ENCODE measurements around the gene POLE. TPM values are rescaled to one million over a fixed set of nuclear protein-coding genes. Genes with fewer than 3 reads are reported as not detected.

The POLE gene
- polyA plus RNA-seq, 6 donors from 2014 or later = 1.7 to 8.2 (median 2.6) TPM; not detected in 1

DNA sequence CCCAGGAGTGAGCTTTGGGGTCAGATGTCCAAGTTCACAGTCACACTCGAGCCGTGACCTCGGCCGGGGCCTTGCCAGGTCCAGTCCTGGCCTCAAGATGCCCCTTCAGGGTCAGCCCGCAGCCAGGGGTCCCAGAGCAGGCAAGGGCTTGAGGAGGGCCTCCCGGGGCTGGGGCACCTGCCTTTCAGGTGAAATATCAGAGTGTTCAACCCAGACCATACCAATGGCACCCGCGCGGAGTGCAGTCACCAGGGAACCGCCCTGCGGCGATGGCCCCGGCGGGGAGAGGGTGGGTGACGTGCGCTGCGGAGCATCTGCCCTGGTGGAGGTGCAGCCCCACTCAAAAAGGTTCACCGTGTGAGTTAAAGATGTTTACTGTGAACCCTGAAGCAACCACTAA is 93.6 kb downstream of the POLE start:
- no peak for ATAC-seq (ENCODE audit: low read depth in 2 of 2)
- no peak overlapping the region for H3K27ac Mint-ChIP-seq
- no peaks in the 10 kb centered on the region for H3K36me3 Mint-ChIP-seq
- peaks cover 13 to 26% (median 17%) of the 10 kb centered on the region in 3 donors for H3K27me3 Mint-ChIP-seq
- H3K4me1 Mint-ChIP-seq = peaks cover 8 to 17% (median 12%) of the 10 kb centered on the region in 3 donors
- H3K4me3 Mint-ChIP-seq = peak overlapping the region in 1 of 8 donors; percentile 2
- no peak for DNase-seq
- peaks cover 0 to 11% (median 0%) of the 10 kb centered on the region in 7 donors for H3K9me3 Mint-ChIP-seq

DNA sequence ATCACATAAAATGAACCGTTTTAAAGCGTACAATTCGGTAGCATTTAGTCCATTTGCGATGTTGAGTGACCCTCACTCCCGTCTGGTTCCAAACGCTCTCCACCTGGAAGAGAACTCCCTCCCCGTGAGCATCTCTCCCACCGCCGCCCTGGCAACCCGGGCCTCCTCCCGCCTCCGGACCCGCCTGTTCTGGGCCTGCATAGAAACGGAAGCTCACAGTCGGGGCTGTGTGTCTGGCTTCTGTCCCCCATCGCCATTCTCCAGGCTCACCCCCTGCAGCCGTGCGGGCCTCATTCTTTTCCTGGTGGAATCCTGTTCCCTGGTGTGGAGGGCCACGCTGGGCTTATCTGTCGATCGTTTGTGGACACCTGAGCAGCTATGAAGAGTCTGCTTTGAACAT is 94.1 kb downstream of the POLE start:
- Mint-ChIP-seq H3K27me3 (peaks cover 13 to 25% (median 17%) of the 10 kb centered on the region in 3 donors), H3K36me3 (no peaks in the 10 kb centered on the region), H3K9me3 (peaks cover 0 to 11% (median 0%) of the 10 kb centered on the region in 7 donors), H3K27ac (peak overlapping the region in 1 of 6 donors; percentile 55), H3K4me3 (no peak overlapping the region), H3K4me1 (peaks cover 7 to 15% (median 11%) of the 10 kb centered on the region in 3 donors)
- ATAC-seq (ENCODE audit: low read depth in 2 of 2) (no peak), DNase-seq (no peak)

DNA sequence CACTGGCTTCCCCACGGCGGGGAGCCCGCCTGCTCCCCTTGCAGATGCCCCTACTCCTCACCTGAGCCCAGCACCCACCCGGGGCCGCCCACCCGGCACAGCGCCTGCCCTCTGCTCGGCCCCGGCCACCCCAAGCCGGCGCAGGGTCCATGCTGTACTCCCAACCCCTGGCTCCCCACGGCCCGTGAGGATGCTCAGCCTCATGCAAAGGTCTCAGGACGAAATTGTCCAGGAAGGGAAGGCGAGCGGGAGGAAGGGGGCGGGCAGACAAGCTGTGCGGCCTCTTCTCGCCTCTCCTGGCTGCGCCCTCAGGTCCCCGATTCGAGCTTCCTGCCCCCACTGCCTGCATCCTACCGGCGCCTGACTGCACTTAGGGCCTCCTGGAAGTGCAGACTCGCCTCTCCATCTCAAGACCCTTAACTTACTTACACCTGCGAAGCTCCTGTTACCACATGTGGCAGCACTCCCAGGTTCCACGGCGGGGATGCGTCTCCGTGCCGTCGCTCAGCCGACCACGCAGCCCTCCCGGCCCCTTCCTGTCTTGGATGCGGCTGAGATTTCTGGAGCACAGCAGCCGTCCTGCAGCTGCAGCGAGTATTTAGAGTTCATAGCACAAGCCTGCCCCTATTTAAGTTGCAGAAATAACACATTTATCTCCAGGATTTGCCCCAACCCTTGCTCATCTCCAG is 94.7 kb downstream of the POLE start:
- H3K36me3 Mint-ChIP-seq = no peaks in the 10 kb centered on the region
- H3K4me3 Mint-ChIP-seq = no peak overlapping the region
- no peak for ATAC-seq (ENCODE audit: low read depth in 2 of 2)
- peaks cover 9 to 22% (median 11%) of the 10 kb centered on the region in 3 donors for H3K27me3 Mint-ChIP-seq
- H3K4me1 Mint-ChIP-seq = peaks cover 4 to 10% (median 5%) of the 10 kb centered on the region in 3 donors
- DNase-seq = no peak
- H3K9me3 Mint-ChIP-seq = peaks cover 0 to 6% (median 0%) of the 10 kb centered on the region in 7 donors
- peak overlapping the region in 1 of 6 donors; percentile 55 for H3K27ac Mint-ChIP-seq

DNA sequence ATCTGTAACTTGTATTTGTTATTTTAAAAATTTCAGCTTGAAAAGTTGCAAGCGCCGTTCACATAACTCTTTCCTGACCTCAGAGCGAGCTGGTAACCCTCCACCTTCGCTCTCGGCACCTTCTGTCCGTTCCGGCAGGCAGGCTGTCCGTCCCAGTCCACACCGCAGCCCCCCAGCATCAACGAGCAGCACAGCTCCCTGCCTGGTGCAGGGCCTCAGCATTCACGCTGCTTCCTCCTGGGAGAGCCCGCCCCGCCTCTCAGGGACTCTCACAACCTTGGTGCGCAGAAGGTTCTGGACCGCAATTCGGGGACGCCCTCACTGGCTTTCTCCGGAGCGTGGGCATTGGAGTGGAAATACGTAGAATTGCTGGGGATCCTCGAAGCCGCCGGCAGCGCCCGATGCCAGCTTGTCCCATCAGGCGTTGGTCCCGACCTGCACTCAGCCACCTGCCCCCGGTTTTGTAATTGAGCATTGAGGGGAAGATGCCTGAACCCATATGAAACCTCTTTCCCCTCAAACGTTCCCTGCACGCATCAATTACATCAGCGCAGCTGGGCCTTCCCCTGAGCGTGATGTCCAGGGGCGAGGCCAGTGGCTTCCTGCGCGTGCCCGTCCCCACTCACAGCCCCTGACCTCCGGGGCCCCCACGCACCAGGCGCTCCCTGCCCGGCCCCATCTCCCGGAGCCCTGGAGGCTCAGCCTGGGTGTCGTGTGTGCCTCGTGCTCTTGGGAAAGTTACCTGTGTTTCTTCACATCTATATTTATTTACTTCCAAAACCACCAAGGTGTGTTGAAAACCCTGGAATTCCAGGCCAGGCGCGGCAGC is 95.8 kb downstream of the POLE start:
- Mint-ChIP-seq H3K27me3 (peaks cover 4 to 17% (median 5%) of the 10 kb centered on the region in 3 donors), H3K9me3 (peaks cover 0 to 6% (median 0%) of the 10 kb centered on the region in 7 donors), H3K36me3 (no peaks in the 10 kb centered on the region), H3K4me3 (no peak overlapping the region), H3K4me1 (peaks cover 0 to 6% (median 0%) of the 10 kb centered on the region in 3 donors), H3K27ac (no peak overlapping the region)
- DNase-seq = no peak
- no peak for ATAC-seq (ENCODE audit: low read depth in 2 of 2)

DNA sequence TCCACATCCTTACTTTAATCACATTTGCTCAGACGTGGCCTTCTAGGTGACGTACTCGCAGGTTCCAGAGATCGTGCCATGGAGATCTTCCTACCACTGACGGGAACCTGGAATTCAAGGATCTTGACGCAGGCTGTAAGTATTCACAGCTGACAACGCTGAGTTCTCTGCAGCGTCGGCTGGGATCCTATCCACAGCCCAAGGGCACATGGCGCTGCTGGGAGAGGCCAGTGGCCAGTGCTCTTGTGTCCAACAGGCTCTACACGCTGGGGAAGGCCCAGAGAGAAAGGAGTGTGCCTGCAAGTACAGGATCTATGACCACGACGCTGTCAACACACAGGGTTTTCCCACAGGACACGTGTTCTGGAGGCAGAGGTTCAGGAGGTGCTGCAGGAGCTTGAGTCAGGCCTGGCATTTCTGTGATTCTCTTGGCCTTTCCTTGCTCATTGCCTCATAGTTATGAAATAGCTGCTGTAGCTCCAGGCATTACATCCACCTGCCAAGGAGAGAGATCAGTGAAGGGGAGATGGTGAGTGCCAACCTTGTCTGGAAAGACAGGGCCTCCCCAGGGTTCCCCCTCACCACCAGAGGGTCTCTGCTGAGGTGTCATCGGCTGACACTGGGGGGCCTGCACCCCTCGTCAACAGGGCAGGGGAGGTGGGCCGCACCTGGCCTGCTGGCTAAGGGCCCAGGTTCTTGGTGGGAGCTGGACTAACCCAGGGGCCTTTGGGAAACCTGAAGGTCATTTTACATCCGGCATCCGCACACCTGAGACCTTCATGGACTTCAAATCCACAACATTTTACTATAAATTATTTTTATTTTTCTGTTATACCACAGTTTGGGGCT is 98.1 kb downstream of the POLE start:
- no peak for DNase-seq
- Mint-ChIP-seq H3K36me3 (no peaks in the 10 kb centered on the region), H3K27ac (no peak overlapping the region), H3K9me3 (peaks cover 0 to 6% (median 0%) of the 10 kb centered on the region in 7 donors), H3K4me1 (peaks cover 0 to 5% (median 0%) of the 10 kb centered on the region in 3 donors), H3K4me3 (no peak overlapping the region), H3K27me3 (peaks cover 0 to 17% (median 5%) of the 10 kb centered on the region in 3 donors)
- ATAC-seq (ENCODE audit: low read depth in 2 of 2) = no peak

DNA sequence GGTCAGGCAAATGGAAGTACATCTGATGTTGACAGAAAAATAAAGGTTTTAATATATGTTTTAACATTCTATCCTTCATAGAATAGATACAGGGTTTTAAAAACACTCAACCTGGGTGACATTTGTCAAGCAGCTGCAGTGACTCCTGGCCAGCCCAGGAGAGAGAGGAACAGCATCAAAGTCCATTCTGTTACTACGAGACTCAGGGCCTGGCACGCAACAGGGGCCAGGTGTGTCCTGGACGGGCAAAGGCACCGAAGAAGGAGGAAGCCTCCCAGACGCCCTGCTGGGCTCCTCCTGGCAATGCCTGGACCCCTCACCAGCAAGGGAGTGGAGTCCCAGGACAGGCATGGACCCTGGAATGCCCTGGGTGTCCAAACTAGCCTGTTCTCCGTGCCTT is 98.8 kb downstream of the POLE start:
- no peak overlapping the region for H3K4me3 Mint-ChIP-seq
- H3K4me1 Mint-ChIP-seq = no peaks in the 10 kb centered on the region
- H3K9me3 Mint-ChIP-seq = peaks cover 0 to 6% (median 0%) of the 10 kb centered on the region in 7 donors
- peaks cover 0 to 12% (median 5%) of the 10 kb centered on the region in 3 donors for H3K27me3 Mint-ChIP-seq
- ATAC-seq (ENCODE audit: low read depth in 2 of 2) = no peak
- no peak overlapping the region for H3K27ac Mint-ChIP-seq
- no peak for DNase-seq
- H3K36me3 Mint-ChIP-seq = no peaks in the 10 kb centered on the region

DNA sequence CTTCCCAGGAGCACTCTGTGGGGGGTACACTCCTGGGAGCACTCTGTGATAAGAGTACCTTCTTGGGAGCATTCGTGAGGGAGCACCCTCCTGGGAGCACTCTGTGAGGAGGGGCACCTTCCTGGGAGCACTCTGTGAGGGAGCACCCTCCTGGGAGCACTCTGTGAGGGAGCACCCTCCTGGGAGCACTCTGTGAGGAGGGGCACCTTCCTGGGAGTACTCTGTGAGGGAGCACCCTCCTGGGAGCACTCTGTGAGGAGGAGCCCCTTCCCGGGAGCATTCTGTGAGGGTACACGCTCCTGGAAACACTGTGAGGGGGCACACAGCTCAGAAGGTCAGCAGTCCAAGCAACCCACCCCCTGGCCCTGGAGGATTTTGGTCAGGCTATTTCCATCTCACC is 99.4 kb downstream of the POLE start:
- no peak overlapping the region for H3K27ac Mint-ChIP-seq
- peaks cover 0 to 6% (median 4%) of the 10 kb centered on the region in 3 donors for H3K27me3 Mint-ChIP-seq
- no peaks in the 10 kb centered on the region for H3K36me3 Mint-ChIP-seq

DNA sequence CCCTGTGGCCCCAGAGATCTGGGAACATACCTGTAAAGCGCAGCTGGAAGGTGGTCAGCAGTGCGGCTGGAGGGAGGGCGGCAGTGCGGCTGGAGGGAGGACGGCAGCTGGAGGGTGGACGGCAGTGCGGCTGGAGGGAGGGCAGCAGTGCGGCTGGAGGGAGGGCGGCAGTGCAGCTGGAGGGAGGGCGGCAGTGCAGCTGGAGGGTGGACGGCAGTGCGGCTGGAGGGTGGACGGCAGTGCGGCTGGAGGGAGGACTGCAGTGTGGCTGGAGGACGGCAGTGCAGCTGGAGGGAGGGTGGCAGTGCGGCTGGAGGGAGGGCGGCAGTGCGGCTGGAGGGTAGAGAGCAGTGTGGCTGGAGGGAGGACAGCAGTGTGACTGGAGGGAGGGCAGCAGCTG is 100.2 kb downstream of the POLE start:
- no peaks in the 10 kb centered on the region for H3K27me3 Mint-ChIP-seq

More for the DNA sequence above, 99.4 kb downstream of the POLE start:
- Mint-ChIP-seq H3K4me3 (no peak overlapping the region), H3K4me1 (no peaks in the 10 kb centered on the region), H3K9me3 (peaks cover 0 to 6% (median 0%) of the 10 kb centered on the region in 7 donors)
- ATAC-seq (ENCODE audit: low read depth in 2 of 2) = no peak
- DNase-seq = no peak

DNA sequence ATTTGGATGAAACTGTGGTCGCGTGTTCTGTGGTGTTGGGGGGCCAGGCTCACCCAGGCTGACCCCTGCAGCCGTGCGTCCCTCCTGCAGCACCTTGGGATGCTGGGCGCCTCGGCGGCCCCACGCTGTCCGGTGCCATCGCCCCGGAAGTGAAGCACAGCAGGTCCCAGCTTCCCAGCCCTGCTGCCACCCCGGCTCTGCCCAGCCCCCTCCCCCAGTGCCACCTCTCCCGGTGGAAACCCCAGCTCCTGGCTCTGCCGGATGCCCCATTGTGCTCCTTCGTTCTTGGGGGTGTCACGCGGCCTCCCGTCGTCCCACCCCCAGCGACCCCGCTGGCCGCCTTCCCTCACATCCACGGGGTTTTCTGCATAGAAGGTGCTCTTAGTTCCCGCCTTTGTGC is 102.0 kb downstream of the POLE start:
- DNase-seq (no peak), ATAC-seq (ENCODE audit: low read depth in 2 of 2) (no peak)
- H3K27me3 Mint-ChIP-seq = no peaks in the 10 kb centered on the region
- H3K4me1 Mint-ChIP-seq = no peaks in the 10 kb centered on the region
- peaks cover 0 to 3% of the 10 kb centered on the region in 2 donors for H3K36me3 Mint-ChIP-seq
- no peak overlapping the region for H3K4me3 Mint-ChIP-seq
- peaks cover 0 to 6% (median 0%) of the 10 kb centered on the region in 7 donors for H3K9me3 Mint-ChIP-seq
- H3K27ac Mint-ChIP-seq = no peak overlapping the region

More for the DNA sequence above, 100.2 kb downstream of the POLE start:
- no peak for DNase-seq
- peaks cover 0 to 6% (median 0%) of the 10 kb centered on the region in 7 donors for H3K9me3 Mint-ChIP-seq
- H3K4me1 Mint-ChIP-seq = no peaks in the 10 kb centered on the region
- H3K27ac Mint-ChIP-seq = no peak overlapping the region
- no peak for ATAC-seq (ENCODE audit: low read depth in 2 of 2)
- H3K36me3 Mint-ChIP-seq = no peaks in the 10 kb centered on the region
- no peak overlapping the region for H3K4me3 Mint-ChIP-seq

DNA sequence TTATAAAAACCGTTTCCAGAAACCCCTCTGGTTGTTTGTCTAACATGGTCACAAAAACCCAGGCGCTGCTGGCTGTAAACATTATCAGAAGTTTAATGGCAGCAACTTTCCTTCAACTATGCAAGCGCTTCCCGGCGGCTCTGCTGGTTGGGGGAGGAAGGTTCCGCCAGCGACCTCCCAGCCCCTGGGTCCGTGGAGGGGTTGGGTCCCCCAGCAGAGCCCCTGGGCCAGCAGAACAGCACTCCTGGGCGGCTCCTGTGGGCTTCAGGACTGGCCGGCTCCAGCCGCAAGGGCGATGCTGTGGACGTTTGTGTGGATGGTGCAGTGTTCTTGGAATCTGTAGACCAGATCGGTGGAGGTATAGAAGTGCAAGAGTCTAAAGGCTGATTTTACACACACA is 102.7 kb downstream of the POLE start:
- Mint-ChIP-seq H3K27me3 (no peaks in the 10 kb centered on the region), H3K9me3 (peaks cover 0 to 6% (median 0%) of the 10 kb centered on the region in 7 donors), H3K4me1 (no peaks in the 10 kb centered on the region), H3K36me3 (peaks cover 0 to 3% of the 10 kb centered on the region in 2 donors), H3K4me3 (no peak overlapping the region), H3K27ac (no peak overlapping the region)
- DNase-seq (no peak), ATAC-seq (ENCODE audit: low read depth in 2 of 2) (no peak)

DNA sequence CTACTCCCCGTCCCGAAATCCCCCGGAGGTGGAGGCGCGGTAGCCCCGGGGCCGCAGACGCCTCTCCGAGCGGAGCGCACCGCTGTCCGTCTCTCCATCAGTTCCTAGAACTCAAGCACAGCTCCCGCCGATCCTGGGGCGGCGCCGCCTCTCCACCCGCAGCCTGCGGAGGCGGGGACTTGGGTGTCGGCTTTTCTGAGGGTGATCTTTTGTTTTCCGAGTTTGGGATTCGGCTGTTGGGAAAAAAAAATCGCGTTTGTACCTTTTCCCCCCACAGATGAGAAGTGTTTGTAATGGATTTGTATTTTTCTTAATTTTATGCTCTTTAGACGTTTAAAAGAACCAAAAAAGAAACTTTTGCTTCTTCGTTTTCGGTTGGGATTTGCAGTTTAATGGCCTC is 103.4 kb downstream of the POLE start:
- ATAC-seq (ENCODE audit: low read depth in 2 of 2) (no peak), DNase-seq (no peak)
- Mint-ChIP-seq H3K4me1 (no peaks in the 10 kb centered on the region), H3K27me3 (no peaks in the 10 kb centered on the region), H3K27ac (peak overlapping the region in 1 of 6 donors; percentile 69), H3K36me3 (peaks cover 0 to 3% of the 10 kb centered on the region in 2 donors), H3K4me3 (no peak overlapping the region), H3K9me3 (peaks cover 0 to 2% (median 0%) of the 10 kb centered on the region in 7 donors)

DNA sequence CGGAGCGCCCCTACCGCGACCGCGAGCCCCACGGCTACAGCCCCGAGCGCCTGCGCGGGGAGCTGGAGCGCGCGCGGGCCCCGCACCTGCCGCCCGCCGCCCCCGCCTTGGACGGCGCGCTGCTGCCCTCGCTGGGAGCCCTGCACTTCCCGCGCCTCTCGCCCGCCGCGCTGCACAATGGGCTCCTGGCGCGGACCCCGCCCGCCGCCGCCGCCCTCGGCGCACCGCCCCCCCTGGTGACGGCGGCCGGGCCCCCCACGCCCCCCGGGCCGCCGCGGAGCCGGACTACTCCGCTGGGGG is 103.8 kb downstream of the POLE start:
- ATAC-seq (ENCODE audit: low read depth in 2 of 2) = no peak

More for the DNA sequence above, 103.8 kb downstream of the POLE start:
- DNase-seq = no peak
- Mint-ChIP-seq H3K36me3 (peaks cover 0 to 3% of the 10 kb centered on the region in 2 donors), H3K4me3 (no peak overlapping the region), H3K9me3 (no peaks in the 10 kb centered on the region), H3K27me3 (no peaks in the 10 kb centered on the region), H3K4me1 (no peaks in the 10 kb centered on the region), H3K27ac (no peak overlapping the region)

Data from naive B cell (primary cell).